ENCODE data around the gene P2RX5.
"Not testable (repeated sequence)": the region's sequence is repeated elsewhere in the genome, so short reads cannot be mapped to it uniquely, and the experiment has no call there.

The P2RX5 gene

DNA sequence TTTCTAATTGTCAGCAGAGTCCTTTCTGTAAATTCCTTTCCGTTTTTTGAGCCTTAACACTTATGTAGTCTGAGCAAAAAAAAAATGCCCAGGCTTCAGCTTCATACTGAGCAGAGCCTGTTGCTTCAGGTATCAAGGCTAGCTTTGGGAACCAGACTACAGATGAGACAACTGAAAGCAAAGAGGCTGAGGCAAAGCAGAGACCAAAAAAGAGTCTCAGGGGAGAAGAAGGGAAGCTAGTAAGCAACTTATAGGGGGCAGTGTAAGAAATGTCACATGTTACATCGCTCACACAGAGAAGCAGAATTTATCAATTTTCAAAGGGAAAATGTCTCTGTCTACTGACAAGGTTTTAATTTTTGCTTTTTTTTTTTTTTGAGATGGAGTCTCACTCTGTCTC lies 31.1 kb upstream of the P2RX5 start:
- Histone ChIP-seq H3K27ac (ENCODE audit: low read depth, low read length) (no peak overlapping the region), H3K4me3 (ENCODE audit: low read length) (no peak overlapping the region), H3K27me3 (ENCODE audit: control insufficient read depth, insufficient read depth, low read length) (no peaks in the 10 kb centered on the region), H3K4me1 (ENCODE audit: control insufficient read depth, insufficient read depth, low read length) (peaks cover 13% of the 10 kb centered on the region), H3K36me3 (ENCODE audit: control insufficient read depth, insufficient read depth, low read length) (no peaks in the 10 kb centered on the region), H3K9ac (ENCODE audit: low read length) (no peak overlapping the region)

DNA sequence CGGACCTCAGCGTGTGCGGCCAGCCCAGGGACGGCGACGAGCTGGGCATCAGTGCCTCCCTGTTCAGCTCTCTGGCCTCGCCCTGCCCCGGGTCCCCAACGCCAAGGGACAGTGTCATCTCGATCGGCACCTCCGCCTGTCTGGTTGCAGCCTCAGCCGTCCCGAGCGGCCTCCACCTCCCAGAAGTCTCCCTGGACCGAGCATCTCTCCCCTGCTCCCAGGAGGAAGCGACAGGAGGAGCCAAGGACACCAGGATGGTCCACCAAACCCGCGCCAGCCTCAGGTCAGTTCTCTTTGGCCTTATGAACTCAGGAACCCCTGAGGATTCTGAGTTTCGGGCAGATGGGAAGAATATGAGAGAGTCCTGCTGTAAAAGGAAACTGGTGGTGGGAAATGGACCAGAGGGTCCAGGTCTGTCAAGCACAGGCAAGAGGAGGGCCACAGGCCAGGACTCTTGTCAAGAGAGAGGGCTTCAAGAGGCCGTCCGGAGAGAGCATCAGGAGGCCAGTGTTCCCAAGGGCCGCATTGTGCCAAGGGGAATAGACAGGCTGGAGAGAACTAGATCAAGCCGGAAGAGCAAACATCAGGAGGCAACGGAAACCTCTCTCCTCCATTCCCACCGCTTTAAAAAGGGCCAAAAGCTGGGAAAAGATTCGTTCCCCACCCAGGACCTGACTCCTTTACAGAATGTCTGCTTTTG lies 28.6 kb upstream of the P2RX5 start:
- H3K27ac ChIP-seq (ENCODE audit: low read depth, low read length): no peak overlapping the region

DNA sequence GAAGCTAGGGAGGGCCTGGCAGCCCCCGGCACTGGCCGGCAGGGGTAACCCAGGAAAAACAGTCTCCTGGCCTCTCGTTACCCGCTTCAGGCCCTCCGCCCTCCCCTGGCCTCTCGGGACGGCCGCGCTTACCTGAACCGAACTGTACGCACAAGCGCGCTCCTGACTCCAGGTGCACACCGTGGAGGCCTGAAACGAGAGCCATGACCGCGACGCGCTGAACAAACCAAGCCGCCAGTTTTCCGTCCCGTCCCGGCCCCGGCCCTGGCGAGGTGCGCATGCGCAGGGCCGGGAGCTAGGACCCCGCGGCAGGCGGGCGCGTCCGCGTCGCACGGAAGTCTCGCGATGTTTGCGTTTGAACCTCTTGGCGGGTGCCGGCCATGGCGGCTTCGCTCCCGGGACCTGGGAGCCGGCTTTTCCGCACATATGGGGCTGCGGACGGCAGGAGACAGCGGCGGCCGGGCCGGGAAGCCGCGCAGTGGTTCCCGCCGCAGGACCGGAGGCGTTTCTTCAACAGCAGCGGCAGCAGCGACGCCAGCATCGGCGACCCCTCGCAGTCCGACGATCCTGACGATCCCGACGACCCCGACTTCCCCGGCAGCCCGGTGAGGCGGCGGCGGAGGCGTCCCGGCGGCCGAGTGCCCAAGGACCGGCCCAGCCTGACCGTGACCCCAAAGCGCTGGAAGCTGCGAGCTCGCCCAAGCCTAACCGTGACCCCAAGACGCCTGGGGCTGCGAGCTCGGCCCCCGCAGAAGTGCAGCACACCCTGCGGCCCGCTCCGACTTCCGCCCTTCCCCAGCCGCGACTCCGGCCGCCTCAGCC lies 27.8 kb upstream of the P2RX5 start, which contains the start of gene HASPIN:
Gene HASPIN, plus strand, starts transcription at position 348 of the 822 bp plus-strand sequence. Its CDS starts 33 bp downstream, at position 381.
- Histone ChIP-seq H3K4me3 (ENCODE audit: low read length) (peak within 1 kb of the TSS; percentile 80), H3K27me3 (ENCODE audit: control insufficient read depth, insufficient read depth, low read length) (no peaks in the 10 kb centered on the region), H3K36me3 (ENCODE audit: control insufficient read depth, insufficient read depth, low read length) (no peaks in the 10 kb centered on the region), H3K4me1 (ENCODE audit: control insufficient read depth, insufficient read depth, low read length) (peaks cover 13% of the 10 kb centered on the region), H3K9ac (ENCODE audit: low read length) (peak within 1 kb of the TSS; percentile 90), H3K27ac (ENCODE audit: low read depth, low read length) (peak within 1 kb of the TSS; percentile 91)

More for the DNA sequence above, 28.6 kb upstream of the P2RX5 start:
- H3K36me3 ChIP-seq (ENCODE audit: control insufficient read depth, insufficient read depth, low read length): no peaks in the 10 kb centered on the region
- H3K9ac ChIP-seq (ENCODE audit: low read length): peak overlapping the region; percentile 30
- H3K4me1 ChIP-seq (ENCODE audit: control insufficient read depth, insufficient read depth, low read length): peaks cover 13% of the 10 kb centered on the region
- peak overlapping the region; percentile 80 for H3K4me3 ChIP-seq (ENCODE audit: low read length)
- H3K27me3 ChIP-seq (ENCODE audit: control insufficient read depth, insufficient read depth, low read length): no peaks in the 10 kb centered on the region

DNA sequence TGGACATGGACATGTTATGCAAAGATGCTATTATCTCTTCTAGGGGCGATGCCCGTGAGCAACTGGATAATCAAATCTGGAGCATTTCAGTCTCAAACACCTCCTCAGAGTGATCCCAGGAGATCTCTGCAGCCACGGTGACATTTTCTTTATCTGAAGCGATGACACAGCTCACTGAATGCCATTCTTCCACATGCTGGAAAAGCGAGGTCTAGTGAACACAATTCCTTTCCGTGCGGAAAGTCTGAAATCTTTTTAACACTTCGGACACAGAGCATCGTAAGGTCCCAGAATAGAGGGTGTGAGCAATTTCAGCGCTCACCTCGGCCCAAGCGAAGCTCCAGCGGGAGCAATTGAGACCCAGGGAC lies 27.2 kb upstream of the P2RX5 start:
- peak overlapping the region; percentile 90 for H3K9ac ChIP-seq (ENCODE audit: low read length)
- peaks cover 2% of the 10 kb centered on the region for H3K36me3 ChIP-seq (ENCODE audit: control insufficient read depth, insufficient read depth, low read length)
- peaks cover 13% of the 10 kb centered on the region for H3K4me1 ChIP-seq (ENCODE audit: control insufficient read depth, insufficient read depth, low read length)

DNA sequence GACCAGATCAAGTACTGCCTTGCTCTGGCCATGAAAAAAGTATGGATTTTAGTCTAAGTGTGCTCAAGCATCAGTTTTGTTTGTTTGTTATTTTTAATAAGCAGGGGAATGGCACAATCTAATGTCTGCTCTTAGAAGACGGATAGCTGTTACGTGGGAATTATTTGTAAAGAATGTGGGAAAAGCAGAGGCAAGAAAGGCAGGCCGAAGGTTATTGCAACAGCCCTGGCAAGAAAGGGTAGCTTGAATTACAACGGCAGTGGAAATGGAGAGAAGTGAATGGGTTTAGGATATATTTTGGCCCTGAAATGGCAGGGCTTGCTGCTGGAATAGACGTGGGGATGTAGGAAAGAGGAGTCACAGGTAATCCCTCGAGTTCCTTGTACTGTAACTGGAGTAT lies 26.8 kb upstream of the P2RX5 start:
- no peaks in the 10 kb centered on the region for H3K27me3 ChIP-seq (ENCODE audit: control insufficient read depth, insufficient read depth, low read length)
- H3K4me1 ChIP-seq (ENCODE audit: control insufficient read depth, insufficient read depth, low read length): peaks cover 13% of the 10 kb centered on the region
- peak overlapping the region; percentile 80 for H3K4me3 ChIP-seq (ENCODE audit: low read length)
- H3K27ac ChIP-seq (ENCODE audit: low read depth, low read length): no peak overlapping the region
- peak overlapping the region; percentile 90 for H3K9ac ChIP-seq (ENCODE audit: low read length)
- peaks cover 4% of the 10 kb centered on the region for H3K36me3 ChIP-seq (ENCODE audit: control insufficient read depth, insufficient read depth, low read length)

More for the DNA sequence above, 27.2 kb upstream of the P2RX5 start:
- Histone ChIP-seq H3K27ac (ENCODE audit: low read depth, low read length) (peak overlapping the region; percentile 91), H3K4me3 (ENCODE audit: low read length) (peak overlapping the region; percentile 80), H3K27me3 (ENCODE audit: control insufficient read depth, insufficient read depth, low read length) (no peaks in the 10 kb centered on the region)

DNA sequence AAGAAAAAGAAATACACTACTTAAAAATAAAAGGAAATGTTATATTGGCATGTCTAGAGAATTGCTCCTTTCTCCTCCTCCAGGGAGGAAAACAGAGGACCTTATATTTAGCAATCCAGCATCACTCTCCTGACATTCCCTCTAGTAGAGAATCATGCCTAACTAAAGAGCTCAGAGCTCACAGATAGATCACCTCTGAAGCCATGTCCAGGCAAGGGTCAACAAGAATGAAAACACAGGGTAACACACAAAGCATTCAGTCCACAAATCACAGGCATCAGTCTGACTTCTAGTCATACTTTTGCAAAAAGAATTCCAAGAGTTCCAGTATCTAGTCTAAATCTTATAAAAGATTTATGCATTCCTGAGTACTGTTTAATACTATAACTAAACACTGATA lies 23.3 kb upstream of the P2RX5 start:
- peaks cover 9% of the 10 kb centered on the region for H3K4me1 ChIP-seq (ENCODE audit: control insufficient read depth, insufficient read depth, low read length)
- no peak overlapping the region for H3K27ac ChIP-seq (ENCODE audit: low read depth, low read length)
- no peaks in the 10 kb centered on the region for H3K27me3 ChIP-seq (ENCODE audit: control insufficient read depth, insufficient read depth, low read length)
- no peak overlapping the region for H3K4me3 ChIP-seq (ENCODE audit: low read length)
- peaks cover 16% of the 10 kb centered on the region for H3K36me3 ChIP-seq (ENCODE audit: control insufficient read depth, insufficient read depth, low read length)
- no peak overlapping the region for H3K9ac ChIP-seq (ENCODE audit: low read length)

DNA sequence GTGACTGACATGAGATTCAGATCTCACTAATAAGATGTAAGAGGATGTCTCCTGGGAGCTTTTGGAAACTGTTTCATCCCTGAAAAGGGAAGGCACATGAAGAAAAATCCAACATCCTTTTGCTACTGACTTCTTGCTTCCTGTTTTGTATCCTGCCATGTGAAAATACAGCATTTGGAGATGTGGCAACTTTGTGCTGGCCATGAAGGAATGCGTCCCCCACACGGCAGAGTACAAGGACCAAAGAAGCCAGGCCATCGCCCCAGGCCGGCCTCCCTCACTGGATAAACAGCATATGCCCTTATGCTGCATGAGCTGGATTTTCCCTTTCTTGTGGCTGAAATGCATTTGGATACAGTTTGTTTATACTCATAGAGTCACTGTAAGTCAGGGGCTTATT lies 22.2 kb upstream of the P2RX5 start:
- Histone ChIP-seq H3K9ac (ENCODE audit: low read length) (no peak overlapping the region), H3K27me3 (ENCODE audit: control insufficient read depth, insufficient read depth, low read length) (no peaks in the 10 kb centered on the region), H3K4me3 (ENCODE audit: low read length) (no peak overlapping the region), H3K4me1 (ENCODE audit: control insufficient read depth, insufficient read depth, low read length) (peaks cover 7% of the 10 kb centered on the region), H3K27ac (ENCODE audit: low read depth, low read length) (no peak overlapping the region), H3K36me3 (ENCODE audit: control insufficient read depth, insufficient read depth, low read length) (peaks cover 16% of the 10 kb centered on the region)

DNA sequence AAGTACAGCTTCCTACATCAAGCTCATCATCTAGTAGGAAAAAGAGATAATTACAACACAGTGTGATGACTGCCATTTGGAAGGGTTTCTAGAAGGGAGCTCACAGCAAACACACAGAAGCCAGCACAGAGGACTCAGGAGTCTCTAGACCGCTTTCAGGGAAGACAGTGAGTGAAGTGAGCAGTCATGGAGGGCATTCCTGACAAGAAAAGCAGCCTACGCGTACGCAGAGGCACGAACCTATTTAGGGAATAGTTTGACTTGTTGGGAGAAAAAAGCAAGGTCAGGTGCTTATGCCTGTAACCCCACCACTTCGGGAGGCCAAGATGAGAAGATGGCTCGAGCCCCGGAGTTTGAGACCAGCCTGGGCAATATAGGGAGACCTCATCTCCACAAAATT lies 19.3 kb upstream of the P2RX5 start:
- no peaks in the 10 kb centered on the region for H3K4me1 ChIP-seq (ENCODE audit: control insufficient read depth, insufficient read depth, low read length)
- H3K9ac ChIP-seq (ENCODE audit: low read length): no peak overlapping the region
- no peak overlapping the region for H3K4me3 ChIP-seq (ENCODE audit: low read length)
- H3K27ac ChIP-seq (ENCODE audit: low read depth, low read length): no peak overlapping the region
- peaks cover 16% of the 10 kb centered on the region for H3K36me3 ChIP-seq (ENCODE audit: control insufficient read depth, insufficient read depth, low read length)
- H3K27me3 ChIP-seq (ENCODE audit: control insufficient read depth, insufficient read depth, low read length): no peaks in the 10 kb centered on the region

DNA sequence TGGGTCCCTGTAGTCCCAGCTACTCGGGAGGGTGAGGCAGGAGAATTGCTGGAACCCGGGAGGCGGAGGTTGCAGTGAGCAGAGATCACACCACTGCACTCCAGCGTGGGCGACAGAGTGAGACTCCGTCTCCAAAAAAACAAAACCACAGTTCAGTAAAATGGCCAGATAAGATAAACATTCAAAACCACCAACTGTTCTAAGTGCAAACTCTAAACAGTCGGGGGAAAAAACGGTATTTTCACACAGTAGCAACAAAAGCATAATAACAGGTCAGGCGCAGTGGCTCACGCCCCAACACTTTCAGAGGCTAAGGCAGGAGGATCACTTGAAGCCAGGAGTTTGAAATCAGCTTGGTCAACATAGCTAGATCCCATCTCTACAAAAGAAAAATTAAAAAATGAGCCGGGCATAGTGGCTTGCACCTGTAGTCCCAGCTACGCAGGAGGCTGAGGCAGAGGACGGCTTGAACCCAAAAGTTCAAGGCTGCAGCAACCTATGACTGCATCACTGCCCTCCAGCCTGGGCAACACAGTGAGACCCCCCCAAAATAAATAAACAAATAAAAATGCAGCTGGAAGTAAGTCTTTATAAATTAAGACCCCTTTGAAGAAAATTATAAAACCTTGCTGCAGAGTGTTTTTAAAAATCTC lies 17.0 kb upstream of the P2RX5 start:
- no peak overlapping the region for H3K27ac ChIP-seq (ENCODE audit: low read depth, low read length)
- H3K27me3 ChIP-seq (ENCODE audit: control insufficient read depth, insufficient read depth, low read length): no peaks in the 10 kb centered on the region
- peaks cover 13% of the 10 kb centered on the region for H3K36me3 ChIP-seq (ENCODE audit: control insufficient read depth, insufficient read depth, low read length)
- no peaks in the 10 kb centered on the region for H3K4me1 ChIP-seq (ENCODE audit: control insufficient read depth, insufficient read depth, low read length)
- H3K4me3 ChIP-seq (ENCODE audit: low read length): no peak overlapping the region
- no peak overlapping the region for H3K9ac ChIP-seq (ENCODE audit: low read length)

DNA sequence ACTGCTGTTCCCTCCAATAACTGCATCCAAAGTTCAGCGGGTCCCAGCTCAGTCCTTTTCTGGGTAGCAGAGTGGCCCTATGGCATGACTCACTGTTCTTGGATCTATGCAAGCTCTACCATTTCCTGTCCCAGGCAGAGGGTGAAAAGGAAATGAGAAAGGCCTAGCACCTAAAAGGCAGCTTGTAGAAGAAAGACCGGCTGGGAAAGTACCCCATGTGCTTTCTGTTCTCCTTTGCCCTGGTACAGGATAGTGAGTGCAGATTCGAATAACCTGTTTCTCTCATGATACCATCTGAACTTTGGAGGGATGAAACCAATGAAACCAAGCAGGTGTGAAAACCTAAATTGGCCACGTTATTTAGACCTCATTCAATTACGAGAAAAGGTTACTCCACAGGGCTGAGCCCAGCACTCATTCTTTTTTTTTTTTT lies 15.0 kb upstream of the P2RX5 start:
- H3K36me3 ChIP-seq (ENCODE audit: control insufficient read depth, insufficient read depth, low read length): peaks cover 4% of the 10 kb centered on the region
- H3K4me1 ChIP-seq (ENCODE audit: control insufficient read depth, insufficient read depth, low read length): no peaks in the 10 kb centered on the region
- no peak overlapping the region for H3K27ac ChIP-seq (ENCODE audit: low read depth, low read length)
- no peak overlapping the region for H3K4me3 ChIP-seq (ENCODE audit: low read length)
- H3K9ac ChIP-seq (ENCODE audit: low read length): no peak overlapping the region
- H3K27me3 ChIP-seq (ENCODE audit: control insufficient read depth, insufficient read depth, low read length): no peaks in the 10 kb centered on the region

DNA sequence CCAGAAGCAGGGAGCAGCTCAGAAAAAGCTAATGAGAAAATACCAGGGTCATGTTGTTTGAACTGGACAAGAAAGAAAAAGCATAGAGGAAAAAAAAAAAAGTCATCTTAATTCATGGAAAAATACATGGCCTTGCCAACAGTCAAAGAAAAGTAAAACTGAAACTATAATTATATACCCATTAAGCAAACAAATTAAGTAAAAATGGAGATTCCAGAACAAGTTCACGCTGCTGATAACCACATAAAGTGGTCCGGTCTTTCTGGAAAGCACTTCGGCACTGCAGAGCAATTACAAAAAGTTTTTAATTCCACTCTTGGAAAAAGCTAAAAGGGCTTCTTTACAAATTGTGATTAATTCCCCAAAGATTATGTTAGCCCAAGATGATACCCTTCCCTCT lies 12.4 kb upstream of the P2RX5 start:
- Histone ChIP-seq H3K27me3 (ENCODE audit: control insufficient read depth, insufficient read depth, low read length) (no peaks in the 10 kb centered on the region), H3K36me3 (ENCODE audit: control insufficient read depth, insufficient read depth, low read length) (no peaks in the 10 kb centered on the region), H3K4me1 (ENCODE audit: control insufficient read depth, insufficient read depth, low read length) (no peaks in the 10 kb centered on the region), H3K4me3 (ENCODE audit: low read length) (no peak overlapping the region), H3K9ac (ENCODE audit: low read length) (no peak overlapping the region), H3K27ac (ENCODE audit: low read depth, low read length) (no peak overlapping the region)

DNA sequence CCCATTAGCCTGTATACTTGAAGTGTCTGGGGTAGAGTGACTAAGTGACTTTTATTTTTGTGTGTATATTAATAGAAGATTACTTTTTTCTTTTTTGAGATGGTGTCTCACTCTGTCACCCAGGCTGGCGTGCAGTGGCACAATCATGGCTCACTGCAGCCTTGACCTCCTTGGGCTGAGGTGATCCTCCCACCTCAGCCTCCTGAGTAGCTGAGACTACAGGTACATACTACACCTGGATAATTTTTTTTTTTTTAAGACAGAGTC lies 9.7 kb upstream of the P2RX5 start:
- not testable (repeated sequence) for H3K27ac ChIP-seq (ENCODE audit: low read depth, low read length); H3K36me3 ChIP-seq (ENCODE audit: control insufficient read depth, insufficient read depth, low read length); H3K4me1 ChIP-seq (ENCODE audit: control insufficient read depth, insufficient read depth, low read length); H3K27me3 ChIP-seq (ENCODE audit: control insufficient read depth, insufficient read depth, low read length); H3K9ac ChIP-seq (ENCODE audit: low read length); H3K4me3 ChIP-seq (ENCODE audit: low read length)

Measured in rectal smooth muscle tissue (tissue), 1 donor.